ENCODE measurements around the gene PRKCD.

DNA sequence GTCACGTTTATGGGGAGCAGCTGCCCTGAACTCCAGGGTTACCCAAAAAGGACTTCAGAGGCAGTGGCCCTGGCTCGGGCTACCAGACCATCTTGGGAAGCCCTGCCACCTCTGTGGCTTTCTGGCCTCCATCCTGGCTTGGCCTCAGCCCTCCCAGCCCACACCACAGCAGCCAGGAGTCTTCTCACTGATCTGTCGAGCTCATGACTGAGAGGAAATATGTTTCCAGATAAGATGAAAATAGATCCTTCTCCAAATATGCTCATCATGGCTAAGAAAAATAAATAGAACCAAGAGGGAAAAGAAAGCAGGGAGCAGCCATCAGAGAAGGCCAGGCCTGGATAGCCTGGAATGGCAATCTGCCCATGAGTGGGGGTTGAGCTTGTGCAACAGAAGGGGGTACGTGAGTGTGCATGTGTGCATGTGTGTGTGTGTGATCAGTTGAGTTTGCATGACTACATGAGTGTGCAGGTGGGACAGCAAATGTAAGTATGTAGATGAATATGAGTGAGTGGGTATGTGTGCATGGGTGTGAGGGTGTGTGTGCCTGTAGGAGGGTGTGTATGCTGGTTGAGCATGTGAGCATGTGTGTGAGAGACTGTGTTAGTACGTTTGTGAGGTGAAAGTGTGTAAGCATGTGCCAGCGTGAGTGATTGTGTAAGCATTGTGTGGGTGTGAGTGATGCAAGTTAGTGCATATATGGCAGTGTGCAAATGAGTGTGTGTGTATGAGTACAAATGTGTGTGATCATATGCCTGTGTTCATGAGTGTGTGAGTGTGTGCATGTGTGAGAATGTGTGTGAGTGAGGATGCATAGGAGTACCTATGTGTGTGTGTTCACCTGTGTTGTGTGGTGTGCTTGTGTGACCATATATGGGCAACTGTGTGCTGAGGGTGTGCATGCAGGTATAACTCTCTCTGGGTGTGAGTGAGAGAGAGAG, 20.8 kb upstream of the PRKCD start:
- TF ChIP-seq, protein P1, sequence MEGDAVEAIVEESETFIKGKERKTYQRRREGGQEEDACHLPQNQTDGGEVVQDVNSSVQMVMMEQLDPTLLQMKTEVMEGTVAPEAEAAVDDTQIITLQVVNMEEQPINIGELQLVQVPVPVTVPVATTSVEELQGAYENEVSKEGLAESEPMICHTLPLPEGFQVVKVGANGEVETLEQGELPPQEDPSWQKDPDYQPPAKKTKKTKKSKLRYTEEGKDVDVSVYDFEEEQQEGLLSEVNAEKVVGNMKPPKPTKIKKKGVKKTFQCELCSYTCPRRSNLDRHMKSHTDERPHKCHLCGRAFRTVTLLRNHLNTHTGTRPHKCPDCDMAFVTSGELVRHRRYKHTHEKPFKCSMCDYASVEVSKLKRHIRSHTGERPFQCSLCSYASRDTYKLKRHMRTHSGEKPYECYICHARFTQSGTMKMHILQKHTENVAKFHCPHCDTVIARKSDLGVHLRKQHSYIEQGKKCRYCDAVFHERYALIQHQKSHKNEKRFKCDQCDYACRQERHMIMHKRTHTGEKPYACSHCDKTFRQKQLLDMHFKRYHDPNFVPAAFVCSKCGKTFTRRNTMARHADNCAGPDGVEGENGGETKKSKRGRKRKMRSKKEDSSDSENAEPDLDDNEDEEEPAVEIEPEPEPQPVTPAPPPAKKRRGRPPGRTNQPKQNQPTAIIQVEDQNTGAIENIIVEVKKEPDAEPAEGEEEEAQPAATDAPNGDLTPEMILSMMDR (conservative IDR thresholded peaks at IDR 0.05) = no peak
- no peak for TF ChIP-seq EZH2 (IDR thresholded peaks at IDR 0.05; ENCODE audit: low read depth)
